ENCODE measurements around the gene IGSF21. TPM values are rescaled to one million over a fixed set of nuclear protein-coding genes. Genes with fewer than 3 reads are reported as not detected.

The IGSF21 gene
- total RNA-seq, 1 donor: not detected

DNA sequence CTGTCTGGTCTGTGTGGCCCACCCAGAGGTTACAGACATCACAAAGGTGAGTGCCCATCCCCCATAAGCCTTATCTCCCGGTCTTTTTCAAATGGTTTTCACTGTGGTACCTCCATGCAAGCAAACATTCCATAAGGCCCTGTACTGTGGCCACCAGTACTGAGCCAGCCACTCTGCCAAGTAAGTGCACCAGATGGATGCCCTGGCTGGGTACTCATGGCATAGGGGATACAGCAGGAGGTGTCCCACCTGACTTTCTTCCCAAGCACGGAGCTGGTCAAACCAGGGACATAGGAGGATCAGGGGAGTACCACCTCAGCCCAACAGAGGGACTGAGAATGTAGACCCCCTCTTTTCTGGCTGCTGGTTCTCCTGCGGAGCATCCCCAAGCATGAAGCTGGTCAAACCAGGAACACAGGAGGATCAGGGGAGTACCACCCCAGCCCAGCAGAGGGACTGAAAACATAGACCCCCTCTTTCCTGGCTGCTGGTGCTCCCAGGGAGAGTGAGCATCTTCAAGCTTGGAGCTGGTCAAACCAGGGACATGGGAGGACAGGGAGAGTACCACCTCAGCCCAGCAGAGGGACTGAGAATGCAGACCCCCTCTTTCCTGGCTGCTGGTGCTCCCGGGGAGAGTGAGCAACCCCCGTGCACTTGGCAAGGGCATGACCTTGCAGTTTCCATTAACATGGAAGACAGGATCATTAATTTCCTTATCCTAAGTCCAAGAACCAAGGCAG lies 291.4 kb downstream of the IGSF21 start:
- TF ChIP-seq, protein P1, sequence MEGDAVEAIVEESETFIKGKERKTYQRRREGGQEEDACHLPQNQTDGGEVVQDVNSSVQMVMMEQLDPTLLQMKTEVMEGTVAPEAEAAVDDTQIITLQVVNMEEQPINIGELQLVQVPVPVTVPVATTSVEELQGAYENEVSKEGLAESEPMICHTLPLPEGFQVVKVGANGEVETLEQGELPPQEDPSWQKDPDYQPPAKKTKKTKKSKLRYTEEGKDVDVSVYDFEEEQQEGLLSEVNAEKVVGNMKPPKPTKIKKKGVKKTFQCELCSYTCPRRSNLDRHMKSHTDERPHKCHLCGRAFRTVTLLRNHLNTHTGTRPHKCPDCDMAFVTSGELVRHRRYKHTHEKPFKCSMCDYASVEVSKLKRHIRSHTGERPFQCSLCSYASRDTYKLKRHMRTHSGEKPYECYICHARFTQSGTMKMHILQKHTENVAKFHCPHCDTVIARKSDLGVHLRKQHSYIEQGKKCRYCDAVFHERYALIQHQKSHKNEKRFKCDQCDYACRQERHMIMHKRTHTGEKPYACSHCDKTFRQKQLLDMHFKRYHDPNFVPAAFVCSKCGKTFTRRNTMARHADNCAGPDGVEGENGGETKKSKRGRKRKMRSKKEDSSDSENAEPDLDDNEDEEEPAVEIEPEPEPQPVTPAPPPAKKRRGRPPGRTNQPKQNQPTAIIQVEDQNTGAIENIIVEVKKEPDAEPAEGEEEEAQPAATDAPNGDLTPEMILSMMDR (IDR thresholded peaks at IDR 0.05; ENCODE audit: extremely low read depth, low read depth, low read length): no peak
- Histone ChIP-seq H3K4me2 (ENCODE audit: insufficient read depth, low read length) (no peak overlapping the region), H3K79me2 (ENCODE audit: insufficient read depth, low read length) (no peaks in the 10 kb centered on the region), H3K36me3 (ENCODE audit: insufficient read depth, low read length) (no peaks in the 10 kb centered on the region), H3K27ac (ENCODE audit: low read depth, low read length) (no peak overlapping the region), H3K27me3 (ENCODE audit: insufficient read depth, low read length) (no peaks in the 10 kb centered on the region), H2AFZ (ENCODE audit: low read length) (no peak overlapping the region), H4K20me1 (ENCODE audit: insufficient read depth, low read length) (no peaks in the 10 kb centered on the region), H3K4me3 (ENCODE audit: insufficient read depth, low read length) (no peak overlapping the region), H3K9me3 (ENCODE audit: low read depth, low read length) (no peaks in the 10 kb centered on the region), H3K4me1 (ENCODE audit: insufficient read depth, low read length) (no peaks in the 10 kb centered on the region)
- DNase-seq (ENCODE audit: insufficient read length, low spot score, missing footprints): no peak

DNA sequence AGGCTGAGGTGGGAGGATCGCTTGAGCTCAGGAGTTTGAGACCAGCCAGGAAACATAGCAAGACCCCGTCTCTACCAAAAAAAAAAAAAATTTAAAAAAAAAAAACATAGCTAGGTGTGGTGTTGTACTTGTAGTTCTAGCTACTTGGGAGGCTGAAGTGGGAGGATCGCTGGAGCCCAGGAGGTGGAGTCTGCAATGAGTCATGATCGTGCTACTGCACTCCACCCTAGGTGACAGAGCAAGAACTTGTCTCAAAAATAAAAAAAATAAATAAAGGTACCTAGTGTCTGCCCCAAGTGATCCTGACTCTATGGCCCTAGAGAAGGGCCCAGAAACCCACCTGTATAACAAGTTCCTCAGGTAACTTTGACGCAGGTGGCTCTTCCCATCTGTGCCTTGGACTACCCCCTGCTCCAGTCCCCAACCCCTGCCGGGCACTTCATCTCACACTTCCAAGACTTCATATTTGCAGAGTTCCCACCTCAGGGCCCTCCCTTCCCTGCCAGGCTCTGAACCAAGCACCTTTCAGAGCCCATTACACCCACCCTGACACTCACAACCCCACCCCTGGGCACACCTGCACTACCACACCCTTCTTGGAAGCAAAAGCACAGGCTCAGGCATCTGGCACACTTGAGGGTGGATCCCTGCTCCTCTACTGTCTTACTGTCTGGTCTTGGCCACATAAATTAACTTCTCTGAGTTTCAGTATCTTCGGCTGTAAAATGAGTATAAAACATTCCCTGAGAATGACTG lies 292.9 kb downstream of the IGSF21 start:
- no peaks in the 10 kb centered on the region for H3K36me3 ChIP-seq (ENCODE audit: insufficient read depth, low read length)
- no peaks in the 10 kb centered on the region for H3K9me3 ChIP-seq (ENCODE audit: low read depth, low read length)
- H2AFZ ChIP-seq (ENCODE audit: low read length): no peak overlapping the region
- TF ChIP-seq, protein P1 (IDR thresholded peaks at IDR 0.05; ENCODE audit: extremely low read depth, low read depth, low read length): no peak
- no peaks in the 10 kb centered on the region for H3K4me1 ChIP-seq (ENCODE audit: insufficient read depth, low read length)
- DNase-seq (ENCODE audit: insufficient read length, low spot score, missing footprints): no peak
- no peaks in the 10 kb centered on the region for H3K79me2 ChIP-seq (ENCODE audit: insufficient read depth, low read length)
- no peak overlapping the region for H3K27ac ChIP-seq (ENCODE audit: low read depth, low read length)
- no peak overlapping the region for H3K4me3 ChIP-seq (ENCODE audit: insufficient read depth, low read length)
- H3K4me2 ChIP-seq (ENCODE audit: insufficient read depth, low read length): no peak overlapping the region
- H4K20me1 ChIP-seq (ENCODE audit: insufficient read depth, low read length): no peaks in the 10 kb centered on the region
- H3K27me3 ChIP-seq (ENCODE audit: insufficient read depth, low read length): no peaks in the 10 kb centered on the region

DNA sequence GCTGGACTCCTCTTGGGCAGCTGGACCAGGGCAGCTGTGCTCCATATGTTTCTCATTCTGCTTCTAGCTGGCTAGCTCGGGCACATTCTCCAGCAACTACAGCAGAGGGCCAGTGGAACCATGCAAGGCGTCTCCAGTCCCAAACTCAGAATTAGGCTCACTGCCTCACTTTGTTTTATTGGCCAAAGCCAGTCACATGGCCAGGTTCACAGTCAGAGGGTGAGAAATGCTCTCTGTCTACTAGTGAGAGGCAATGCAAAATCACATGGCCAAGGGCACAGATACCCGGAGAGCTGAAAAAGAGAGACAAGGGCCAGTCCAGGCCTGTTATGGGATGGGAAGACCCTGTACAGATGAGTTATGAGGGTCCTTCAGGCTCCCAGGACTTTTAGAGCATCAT lies 294.3 kb downstream of the IGSF21 start:
- H3K36me3 ChIP-seq (ENCODE audit: insufficient read depth, low read length): no peaks in the 10 kb centered on the region
- no peak for DNase-seq (ENCODE audit: insufficient read length, low spot score, missing footprints)
- H3K9me3 ChIP-seq (ENCODE audit: low read depth, low read length): no peaks in the 10 kb centered on the region
- no peaks in the 10 kb centered on the region for H3K79me2 ChIP-seq (ENCODE audit: insufficient read depth, low read length)
- no peak overlapping the region for H3K27ac ChIP-seq (ENCODE audit: low read depth, low read length)
- no peak overlapping the region for H3K4me3 ChIP-seq (ENCODE audit: insufficient read depth, low read length)
- H3K4me2 ChIP-seq (ENCODE audit: insufficient read depth, low read length): no peak overlapping the region
- no peak overlapping the region for H2AFZ ChIP-seq (ENCODE audit: low read length)
- no peaks in the 10 kb centered on the region for H3K4me1 ChIP-seq (ENCODE audit: insufficient read depth, low read length)
- TF ChIP-seq, protein P1 (IDR thresholded peaks at IDR 0.05; ENCODE audit: extremely low read depth, low read depth, low read length): no peak
- H3K27me3 ChIP-seq (ENCODE audit: insufficient read depth, low read length): no peaks in the 10 kb centered on the region
- H4K20me1 ChIP-seq (ENCODE audit: insufficient read depth, low read length): no peaks in the 10 kb centered on the region

DNA sequence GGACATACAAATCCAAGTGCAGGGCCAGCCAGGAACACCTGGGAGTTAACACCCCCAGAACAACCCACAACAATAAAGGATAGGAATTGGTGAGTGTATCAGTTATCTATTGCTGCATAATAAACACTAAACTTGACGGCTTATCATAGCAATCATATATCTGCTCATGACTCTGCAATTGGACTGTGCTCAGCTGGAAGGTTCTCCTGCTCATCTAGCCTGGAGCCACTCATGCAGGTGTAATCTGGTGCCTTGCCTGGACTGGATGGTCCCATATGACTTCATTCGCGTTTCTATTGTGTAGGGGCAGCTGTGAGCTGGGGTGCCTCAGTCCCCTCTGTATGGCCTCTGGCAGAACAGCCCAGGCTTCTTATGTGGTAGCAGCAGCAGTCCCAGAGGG lies 296.9 kb downstream of the IGSF21 start:
- no peak overlapping the region for H3K4me2 ChIP-seq (ENCODE audit: insufficient read depth, low read length)
- no peak overlapping the region for H2AFZ ChIP-seq (ENCODE audit: low read length)
- TF ChIP-seq, protein P1 (IDR thresholded peaks at IDR 0.05; ENCODE audit: extremely low read depth, low read depth, low read length): no peak
- H3K4me3 ChIP-seq (ENCODE audit: insufficient read depth, low read length): no peak overlapping the region
- no peaks in the 10 kb centered on the region for H3K36me3 ChIP-seq (ENCODE audit: insufficient read depth, low read length)
- no peaks in the 10 kb centered on the region for H4K20me1 ChIP-seq (ENCODE audit: insufficient read depth, low read length)
- no peaks in the 10 kb centered on the region for H3K27me3 ChIP-seq (ENCODE audit: insufficient read depth, low read length)
- H3K4me1 ChIP-seq (ENCODE audit: insufficient read depth, low read length): no peaks in the 10 kb centered on the region
- no peaks in the 10 kb centered on the region for H3K79me2 ChIP-seq (ENCODE audit: insufficient read depth, low read length)
- no peak for DNase-seq (ENCODE audit: insufficient read length, low spot score, missing footprints)
- H3K9me3 ChIP-seq (ENCODE audit: low read depth, low read length): no peaks in the 10 kb centered on the region
- H3K27ac ChIP-seq (ENCODE audit: low read depth, low read length): no peak overlapping the region
